Measurements from ENCODE around the gene GZMH. TPM values are rescaled to one million over a fixed set of nuclear protein-coding genes. Genes with fewer than 3 reads are reported as not detected.
"Not testable (repeated sequence)": the region's sequence is repeated elsewhere in the genome, so short reads cannot be mapped to it uniquely, and the experiment has no call there.

GZMH gene, protein sequence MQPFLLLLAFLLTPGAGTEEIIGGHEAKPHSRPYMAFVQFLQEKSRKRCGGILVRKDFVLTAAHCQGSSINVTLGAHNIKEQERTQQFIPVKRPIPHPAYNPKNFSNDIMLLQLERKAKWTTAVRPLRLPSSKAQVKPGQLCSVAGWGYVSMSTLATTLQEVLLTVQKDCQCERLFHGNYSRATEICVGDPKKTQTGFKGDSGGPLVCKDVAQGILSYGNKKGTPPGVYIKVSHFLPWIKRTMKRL
- not detected in 2 replicates for total RNA-seq
- long read RNA-seq = 0 reads

DNA sequence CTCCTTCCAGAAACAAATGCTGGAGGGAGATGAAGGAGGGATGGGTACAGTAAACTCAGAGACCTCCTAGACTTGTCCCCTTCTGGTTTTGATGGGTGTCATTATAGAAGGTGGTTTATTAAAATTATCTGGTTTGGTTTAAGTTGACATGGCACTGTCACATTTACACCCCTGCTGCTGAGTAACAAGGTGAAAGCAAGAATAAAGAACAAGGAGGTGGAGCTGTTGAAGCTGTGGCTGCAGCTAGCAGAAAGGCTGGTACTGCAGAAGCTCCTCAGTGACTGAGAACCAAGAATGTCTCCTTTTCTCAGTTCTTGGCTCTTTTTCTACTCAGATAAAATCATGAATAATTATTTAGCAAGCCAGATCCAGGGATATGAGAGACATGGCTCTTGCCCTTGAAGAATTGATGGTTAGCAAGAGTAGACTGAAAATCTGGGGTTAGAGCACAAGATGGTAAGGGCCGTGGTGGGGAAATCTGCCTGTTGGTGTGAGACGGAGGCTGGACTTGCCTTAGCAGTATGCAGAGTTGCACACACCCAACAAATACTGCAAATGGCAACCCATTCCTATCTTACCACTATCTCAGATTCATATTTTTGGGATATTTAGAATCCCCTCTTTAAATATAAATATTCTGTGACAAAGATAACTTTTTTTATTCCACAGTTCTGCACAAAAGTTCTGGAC, at the start of gene GZMH:
GZMH (minus strand) TSS at position 31 of the 690 bp plus-strand sequence. CDS start 72 bp downstream, outside the sequence.
- no peaks in the 10 kb centered on the region for H3K36me3 Mint-ChIP-seq (ENCODE audit: low read depth)
- H3K9me3 Mint-ChIP-seq = peaks cover 7% of the 10 kb centered on the region
- TF ChIP-seq CTCF (conservative IDR thresholded peaks at IDR 0.05) = no peak
- DNase-seq (ENCODE audit: low read depth, low spot score) = no peak
- no peak within 1 kb of the TSS for H3K27ac Mint-ChIP-seq (ENCODE audit: unreplicated experiment)
- no peak within 1 kb of the TSS for H3K4me3 Mint-ChIP-seq
- H3K27me3 Mint-ChIP-seq (ENCODE audit: low read depth) = peaks cover 7% of the 10 kb centered on the region
- no peaks in the 10 kb centered on the region for H3K4me1 Mint-ChIP-seq

DNA sequence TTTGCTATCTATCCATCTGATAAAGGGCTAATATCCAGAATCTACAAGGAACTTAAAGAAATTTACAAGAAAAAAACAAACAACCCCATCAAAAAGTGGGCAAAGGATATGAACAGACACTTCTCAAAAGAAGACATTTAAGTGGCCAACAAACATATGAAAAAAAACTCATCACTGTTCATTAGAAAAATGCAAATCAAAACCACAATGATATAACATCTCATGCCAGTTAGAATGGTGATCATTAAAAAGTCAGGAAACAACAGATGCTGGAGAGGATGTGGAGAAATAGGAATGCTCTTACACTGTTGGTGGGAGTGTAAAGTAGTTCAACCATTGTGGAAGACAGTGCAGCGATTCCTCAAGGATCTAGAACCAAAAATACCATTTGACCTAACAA, 38.9 kb upstream of the GZMH start:
- H3K9me3 Mint-ChIP-seq = peaks cover 13% of the 10 kb centered on the region
- H3K4me1 Mint-ChIP-seq; H3K27ac Mint-ChIP-seq (ENCODE audit: unreplicated experiment); H3K36me3 Mint-ChIP-seq (ENCODE audit: low read depth); H3K4me3 Mint-ChIP-seq; DNase-seq (ENCODE audit: low read depth, low spot score): not testable (repeated sequence)
- H3K27me3 Mint-ChIP-seq (ENCODE audit: low read depth) = peaks cover 18% of the 10 kb centered on the region

- H3K4me3 Mint-ChIP-seq = no peak overlapping the region
- no peaks in the 10 kb centered on the region for H3K36me3 Mint-ChIP-seq (ENCODE audit: low read depth)
- peaks cover 39% of the 10 kb centered on the region for H3K27me3 Mint-ChIP-seq (ENCODE audit: low read depth)
- no peak overlapping the region for H3K27ac Mint-ChIP-seq (ENCODE audit: unreplicated experiment)
- no peak for TF ChIP-seq CTCF (conservative IDR thresholded peaks at IDR 0.05)
- H3K9me3 Mint-ChIP-seq = peaks cover 2% of the 10 kb centered on the region
- no peaks in the 10 kb centered on the region for H3K4me1 Mint-ChIP-seq
- no peak for DNase-seq (ENCODE audit: low read depth, low spot score)
Observed at GRCh38 chr14:24639905-24640304, 30.4 kb upstream of the GZMH start.

DNA sequence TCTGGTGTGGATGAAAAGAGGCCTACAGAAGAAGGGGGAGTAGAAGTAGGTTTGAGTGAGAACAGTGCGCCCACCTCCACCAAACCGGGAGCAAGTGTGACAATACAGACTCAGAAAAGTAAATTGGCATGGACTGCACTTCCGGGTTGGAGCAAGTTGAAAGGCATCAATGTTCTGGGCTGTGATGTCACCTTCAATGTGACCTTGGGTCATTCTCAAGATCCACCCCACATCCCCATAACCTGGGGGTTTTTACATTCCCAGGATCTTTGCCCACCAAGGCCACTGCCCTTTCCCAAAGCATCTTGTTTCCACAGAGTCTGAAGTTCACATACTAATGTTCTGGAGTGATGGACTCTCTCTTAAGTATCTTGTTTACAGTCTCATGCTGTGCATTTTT, 29.8 kb upstream of the GZMH start:
- Mint-ChIP-seq H3K27ac (ENCODE audit: unreplicated experiment) (no peak overlapping the region), H3K9me3 (peaks cover 2% of the 10 kb centered on the region), H3K27me3 (ENCODE audit: low read depth) (peaks cover 42% of the 10 kb centered on the region), H3K4me3 (no peak overlapping the region), H3K4me1 (no peaks in the 10 kb centered on the region), H3K36me3 (ENCODE audit: low read depth) (no peaks in the 10 kb centered on the region)
- no peak for TF ChIP-seq CTCF (conservative IDR thresholded peaks at IDR 0.05)
- no peak for DNase-seq (ENCODE audit: low read depth, low spot score)

- H3K27me3 Mint-ChIP-seq (ENCODE audit: low read depth) = peaks cover 22% of the 10 kb centered on the region
- H3K36me3 Mint-ChIP-seq (ENCODE audit: low read depth) = no peaks in the 10 kb centered on the region
- no peak within 1 kb of the TSS for H3K4me3 Mint-ChIP-seq
- no peak within 1 kb of the TSS for H3K27ac Mint-ChIP-seq (ENCODE audit: unreplicated experiment)
- H3K9me3 Mint-ChIP-seq = peaks cover 12% of the 10 kb centered on the region
- TF ChIP-seq CTCF (conservative IDR thresholded peaks at IDR 0.05) = no peak
- H3K4me1 Mint-ChIP-seq = no peaks in the 10 kb centered on the region
- no peak for DNase-seq (ENCODE audit: low read depth, low spot score)
Observed at GRCh38 chr14:24634158-24634557, 24.7 kb upstream of the GZMH start, which contains the start of gene GZMB. TSS of gene GZMB (minus strand) at chr14:24634190. CDS start at chr14:24634160, 30 bp downstream.

GRCh38 chr14:24633353-24633752, 23.9 kb upstream of the GZMH start:
- H3K27me3 Mint-ChIP-seq (ENCODE audit: low read depth) = peaks cover 18% of the 10 kb centered on the region
- H3K9me3 Mint-ChIP-seq = peaks cover 12% of the 10 kb centered on the region
- H3K4me1 Mint-ChIP-seq = no peaks in the 10 kb centered on the region
- H3K27ac Mint-ChIP-seq (ENCODE audit: unreplicated experiment) = no peak overlapping the region
- no peak for DNase-seq (ENCODE audit: low read depth, low spot score)
- no peak overlapping the region for H3K4me3 Mint-ChIP-seq
- no peaks in the 10 kb centered on the region for H3K36me3 Mint-ChIP-seq (ENCODE audit: low read depth)
- TF ChIP-seq CTCF (conservative IDR thresholded peaks at IDR 0.05) = no peak
